ENCODE data around the gene TGFB1I1.
"Not testable (repeated sequence)": the region's sequence is repeated elsewhere in the genome, so short reads cannot be mapped to it uniquely, and the experiment has no call there.

TGFB1I1 gene

DNA sequence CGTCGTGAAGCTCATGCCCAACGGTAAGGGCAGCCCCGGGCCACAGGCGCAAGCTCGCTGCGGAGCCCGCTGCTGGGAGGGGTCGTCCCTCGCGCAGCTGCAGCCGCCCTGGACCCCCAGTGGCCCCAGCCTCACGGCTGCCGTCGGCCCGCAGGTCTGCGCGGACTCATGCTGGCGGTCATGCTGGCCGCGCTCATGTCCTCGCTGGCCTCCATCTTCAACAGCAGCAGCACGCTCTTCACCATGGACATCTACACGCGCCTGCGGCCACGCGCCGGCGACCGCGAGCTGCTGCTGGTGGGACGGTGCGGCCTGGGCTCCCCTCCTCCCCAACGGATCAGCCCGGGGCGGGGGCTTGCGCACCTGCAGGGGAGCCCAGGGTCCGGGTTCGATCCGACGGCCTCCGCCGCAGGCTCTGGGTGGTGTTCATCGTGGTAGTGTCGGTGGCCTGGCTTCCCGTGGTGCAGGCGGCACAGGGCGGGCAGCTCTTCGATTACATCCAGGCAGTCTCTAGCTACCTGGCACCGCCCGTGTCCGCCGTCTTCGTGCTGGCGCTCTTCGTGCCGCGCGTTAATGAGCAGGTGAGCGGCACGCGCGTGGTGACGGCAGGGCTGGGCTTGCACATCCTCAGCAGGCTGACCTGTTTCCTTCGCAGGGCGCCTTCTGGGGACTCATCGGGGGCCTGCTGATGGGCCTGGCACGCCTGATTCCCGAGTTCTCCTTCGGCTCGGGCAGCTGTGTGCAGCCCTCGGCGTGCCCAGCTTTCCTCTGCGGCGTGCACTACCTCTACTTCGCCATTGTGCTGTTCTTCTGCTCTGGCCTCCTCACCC lies 16.7 kb downstream of the TGFB1I1 start:
- no peak for DNase-seq

DNA sequence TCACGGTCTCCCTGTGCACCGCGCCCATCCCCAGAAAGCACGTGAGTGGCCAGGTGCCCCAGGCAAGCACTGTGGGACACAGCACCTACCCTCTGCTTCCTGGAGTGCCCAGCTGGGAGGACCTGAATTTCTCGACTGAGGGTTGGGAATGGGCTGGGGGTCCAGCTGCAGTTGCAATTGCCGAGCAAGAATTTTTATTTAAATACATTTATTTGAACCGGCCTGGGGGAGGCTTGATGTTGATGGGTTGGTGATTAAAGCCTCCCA lies 17.3 kb downstream of the TGFB1I1 start:
- DNase-seq: no peak

DNA sequence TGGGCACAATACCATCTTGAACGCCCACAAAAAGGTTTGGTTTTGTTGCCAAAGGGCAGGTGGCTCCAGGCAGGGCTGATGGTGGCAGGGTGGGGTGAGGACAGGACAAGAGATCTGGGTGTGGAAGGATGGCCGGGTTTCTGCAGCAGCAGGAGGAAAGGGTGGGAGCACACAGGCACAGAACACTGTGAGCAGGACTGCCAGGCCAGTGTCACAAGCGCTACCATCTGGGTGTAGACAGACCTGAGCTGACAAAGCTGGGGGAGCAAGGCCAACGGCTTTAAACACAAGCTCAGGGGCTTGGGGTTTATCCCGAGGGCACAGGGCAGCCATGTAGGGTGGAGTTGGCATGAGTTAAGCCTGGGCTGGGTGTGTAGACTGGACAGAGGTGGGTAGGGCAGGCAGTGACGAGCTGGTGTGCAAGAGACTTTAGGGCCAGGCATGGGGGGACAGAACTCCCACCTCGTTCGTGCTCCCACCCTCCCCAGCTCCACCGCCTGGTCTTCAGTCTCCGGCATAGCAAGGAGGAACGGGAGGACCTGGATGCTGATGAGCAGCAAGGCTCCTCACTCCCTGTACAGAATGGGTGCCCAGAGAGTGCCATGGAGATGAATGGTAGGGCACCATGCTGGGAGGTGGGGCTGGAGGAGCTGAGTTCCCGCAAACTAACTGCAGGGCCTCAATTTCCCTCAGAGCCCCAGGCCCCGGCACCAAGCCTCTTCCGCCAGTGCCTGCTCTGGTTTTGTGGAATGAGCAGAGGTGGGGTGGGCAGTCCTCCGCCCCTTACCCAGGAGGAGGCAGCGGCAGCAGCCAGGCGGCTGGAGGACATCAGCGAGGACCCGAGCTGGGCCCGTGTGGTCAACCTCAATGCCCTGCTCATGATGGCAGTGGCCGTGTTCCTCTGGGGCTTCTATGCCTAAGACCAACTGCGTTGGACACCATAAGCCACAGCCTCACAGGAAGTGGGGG lies 17.9 kb downstream of the TGFB1I1 start:
- no peak for DNase-seq

DNA sequence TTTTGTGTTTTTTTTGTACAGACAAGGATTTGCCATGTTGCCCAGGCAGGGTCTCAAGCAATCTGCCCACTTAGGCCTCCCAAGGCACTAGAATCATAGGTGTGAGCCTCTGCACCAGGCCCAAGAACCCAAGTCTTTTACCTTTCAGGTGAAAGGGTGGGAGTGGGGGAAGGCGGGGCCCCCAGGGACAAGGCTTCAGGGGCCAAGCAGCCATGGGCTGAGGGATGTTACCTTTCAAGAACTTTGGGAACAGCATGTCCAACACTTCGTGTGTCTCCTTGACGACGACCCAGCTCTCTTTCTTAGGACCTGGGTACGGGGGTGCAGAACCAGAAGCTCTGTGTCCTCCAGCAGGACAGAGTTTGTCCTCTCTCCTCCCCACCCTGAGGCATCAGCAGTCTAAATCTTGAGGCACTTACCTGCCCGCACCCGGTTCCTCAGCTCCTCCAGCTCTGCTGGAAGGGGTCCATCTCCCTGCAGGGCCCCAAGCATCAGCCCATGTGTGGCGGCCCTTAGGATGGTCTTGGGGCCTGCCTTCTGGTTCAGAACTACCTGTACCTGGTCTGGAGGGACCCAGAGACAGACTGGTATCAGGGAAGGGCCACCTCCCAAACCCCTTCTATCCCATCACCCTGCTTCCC lies 19.9 kb downstream of the TGFB1I1 start:
- no peak for DNase-seq

DNA sequence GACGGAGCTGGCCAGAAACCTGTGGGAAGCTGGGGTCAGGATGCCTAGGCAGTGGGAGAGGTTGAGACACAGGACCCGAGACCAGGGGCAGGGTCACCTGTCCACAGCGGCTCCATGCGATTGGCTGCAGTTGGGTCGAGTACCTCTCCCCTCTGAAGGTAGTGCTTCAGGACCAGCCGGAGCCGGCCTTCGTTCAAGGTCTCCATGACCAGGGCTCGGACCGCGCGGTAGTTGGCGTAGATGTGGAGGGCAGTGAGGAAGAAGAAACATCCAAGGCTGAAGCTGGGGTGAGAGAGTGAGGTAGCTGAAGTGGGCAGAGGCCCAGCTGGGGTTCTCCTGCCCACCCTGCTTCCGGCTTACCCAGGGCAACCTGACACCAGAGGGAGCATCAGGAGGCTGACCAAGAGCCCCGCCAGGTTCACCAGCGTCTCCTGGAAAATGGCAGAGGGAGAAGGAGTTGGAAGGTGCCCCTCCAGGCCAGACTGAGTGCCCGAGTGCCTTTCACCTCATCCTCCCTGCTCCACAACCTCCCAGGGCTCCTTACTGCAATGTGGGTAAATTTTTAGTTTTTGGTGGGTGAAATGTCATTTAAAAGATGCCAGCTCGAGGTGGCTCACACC lies 21.7 kb downstream of the TGFB1I1 start:
- no peak for DNase-seq

DNA sequence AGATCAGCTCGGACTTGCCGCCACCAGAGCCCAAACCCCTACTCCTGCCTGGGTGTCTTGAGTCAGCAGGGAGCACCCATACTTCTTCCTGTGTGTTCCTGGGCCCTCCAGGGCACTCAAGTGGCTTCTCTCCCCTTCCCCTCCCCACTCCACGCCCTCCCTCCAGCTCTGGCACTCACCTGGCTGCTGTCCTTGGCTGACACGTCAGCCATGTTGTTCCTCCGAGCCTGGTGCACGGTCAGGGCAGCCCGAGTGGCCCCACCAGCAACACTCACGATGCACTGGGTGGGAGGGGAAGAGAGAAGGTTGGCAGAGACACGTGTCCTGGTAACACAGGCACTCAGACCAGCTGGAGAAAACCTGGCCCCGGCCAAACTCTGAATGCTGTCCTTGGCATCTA lies 24.7 kb downstream of the TGFB1I1 start:
- DNase-seq: no peak

DNA sequence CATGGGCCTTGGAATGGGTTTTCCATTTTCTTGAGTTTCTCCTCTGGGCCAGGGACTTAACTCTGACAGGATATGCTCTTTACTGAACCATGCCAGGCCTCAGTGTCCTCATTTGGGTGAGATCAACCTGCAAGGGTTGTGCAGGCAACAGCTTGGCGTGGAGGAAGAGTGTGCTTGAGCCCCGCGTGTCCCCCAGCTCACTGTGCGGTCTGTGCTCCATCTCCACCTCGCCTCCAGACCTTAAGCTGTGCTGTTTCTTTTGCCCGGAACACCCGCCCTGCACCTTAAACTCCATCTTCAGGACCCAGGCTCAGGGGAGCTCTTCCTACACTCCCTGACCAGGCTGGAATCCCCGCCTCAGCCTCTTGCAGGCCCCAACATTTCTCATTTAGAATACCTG lies 26.5 kb downstream of the TGFB1I1 start:
- no peak for DNase-seq

DNA sequence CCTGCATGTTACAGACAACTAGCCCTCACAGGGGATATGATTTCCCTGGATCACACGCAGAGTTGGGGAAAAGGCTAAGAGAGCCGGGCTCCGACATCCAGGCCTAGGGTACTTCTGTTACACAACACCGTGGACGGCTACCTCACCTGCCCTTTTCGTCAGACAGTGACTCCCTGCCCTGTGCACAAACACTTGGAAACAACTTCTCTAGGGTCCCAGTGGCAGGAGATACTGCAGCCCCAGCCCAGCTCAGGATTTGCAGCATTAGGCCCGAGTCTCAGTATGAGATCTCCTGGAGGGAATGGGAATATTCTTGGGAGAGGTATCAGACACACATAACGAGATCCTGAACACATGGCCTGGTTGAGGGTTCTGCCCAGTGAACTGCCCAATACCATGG lies 28.0 kb downstream of the TGFB1I1 start:
- DNase-seq: no peak

DNA sequence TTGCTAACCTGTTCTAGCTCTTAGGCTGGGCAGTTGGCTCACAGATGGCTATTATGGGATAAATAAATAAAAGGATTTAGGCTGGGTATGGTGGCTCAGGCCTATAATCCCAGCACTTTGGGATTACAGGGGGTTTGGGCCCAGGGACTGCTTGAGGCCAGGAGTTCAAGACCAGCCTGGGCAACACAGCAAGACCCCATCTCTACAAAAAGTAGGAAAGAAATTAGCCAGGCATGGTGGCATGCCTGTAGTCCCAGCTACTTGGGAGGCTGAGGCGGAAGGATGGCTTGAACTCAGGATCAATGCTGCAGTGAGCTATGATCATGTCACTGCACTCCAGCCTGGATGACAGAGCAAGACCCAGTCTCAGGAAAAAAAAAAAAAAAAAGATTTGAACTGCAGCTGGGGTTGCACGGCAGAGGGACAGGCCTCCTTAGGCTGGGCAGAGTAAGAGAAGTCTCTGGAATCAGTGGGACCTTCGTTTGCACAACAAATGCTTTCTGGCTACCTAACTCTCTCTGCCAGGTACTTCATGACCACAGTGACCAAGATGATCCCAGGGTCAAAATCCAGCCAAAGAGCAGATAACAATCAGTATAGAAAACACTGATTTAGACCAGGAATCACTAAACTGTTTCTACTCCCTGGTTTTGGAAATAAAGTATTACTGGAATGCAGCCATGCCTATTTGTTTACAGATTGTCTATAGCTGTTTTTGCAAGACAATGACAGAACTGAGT lies 29.4 kb downstream of the TGFB1I1 start:
- DNase-seq: no peak

DNA sequence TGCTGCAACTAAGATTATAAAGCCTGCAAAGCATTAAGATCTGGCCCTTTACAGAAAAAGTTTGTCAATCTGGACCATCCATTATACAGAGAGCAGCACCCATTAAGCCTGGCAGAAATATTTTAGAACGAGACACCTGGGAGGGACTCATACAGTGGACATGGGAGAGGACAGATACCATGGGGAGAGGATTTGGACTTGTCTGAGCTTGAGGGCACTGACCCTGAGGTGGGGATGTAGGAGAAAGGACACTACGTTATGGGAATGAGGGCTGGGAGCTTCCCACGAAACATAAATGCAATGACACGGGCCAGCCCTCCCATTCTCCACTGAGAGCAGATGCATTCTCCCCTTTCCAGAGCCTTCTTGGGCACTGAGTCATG lies 30.0 kb downstream of the TGFB1I1 start:
- DNase-seq: no peak

DNA sequence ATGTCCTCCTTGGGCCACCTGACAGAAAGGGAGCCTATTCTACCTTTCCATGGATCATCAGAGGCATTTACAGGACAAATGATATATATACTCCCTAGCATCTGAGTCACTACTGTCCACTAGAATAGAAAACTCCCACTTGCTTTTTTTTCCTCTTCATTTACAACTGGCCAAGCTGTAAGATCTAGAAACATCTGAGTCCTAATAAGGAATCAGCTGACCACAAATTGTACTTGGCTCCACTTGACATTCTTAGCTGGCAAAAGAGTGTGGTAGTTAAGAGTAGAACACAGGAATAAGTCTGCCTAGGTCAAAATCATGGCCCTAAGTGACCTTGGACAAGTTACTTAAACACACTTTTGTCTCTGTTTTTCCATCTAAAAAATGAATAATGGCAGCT lies 31.0 kb downstream of the TGFB1I1 start:
- no peak for DNase-seq

DNA sequence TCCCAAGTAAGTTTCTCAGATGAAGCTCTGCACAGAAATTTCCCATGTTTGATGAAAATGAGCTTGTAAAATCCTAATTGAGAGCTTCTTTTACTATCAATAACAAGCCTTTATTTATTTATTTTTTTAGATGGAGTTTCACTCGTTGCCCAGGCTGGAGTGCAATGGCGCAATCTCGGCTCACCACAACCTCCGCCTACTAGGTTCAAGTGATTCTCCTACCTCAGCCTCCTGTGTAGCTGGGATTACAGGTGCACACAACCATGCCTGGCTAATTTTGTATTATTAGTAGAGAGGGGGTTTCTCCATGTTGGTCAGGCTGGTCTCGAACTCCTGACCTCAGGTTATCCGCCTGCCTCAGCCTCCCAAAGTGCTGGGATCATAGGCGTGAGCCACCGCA lies 31.6 kb downstream of the TGFB1I1 start:
- DNase-seq: not testable (repeated sequence)

DNA sequence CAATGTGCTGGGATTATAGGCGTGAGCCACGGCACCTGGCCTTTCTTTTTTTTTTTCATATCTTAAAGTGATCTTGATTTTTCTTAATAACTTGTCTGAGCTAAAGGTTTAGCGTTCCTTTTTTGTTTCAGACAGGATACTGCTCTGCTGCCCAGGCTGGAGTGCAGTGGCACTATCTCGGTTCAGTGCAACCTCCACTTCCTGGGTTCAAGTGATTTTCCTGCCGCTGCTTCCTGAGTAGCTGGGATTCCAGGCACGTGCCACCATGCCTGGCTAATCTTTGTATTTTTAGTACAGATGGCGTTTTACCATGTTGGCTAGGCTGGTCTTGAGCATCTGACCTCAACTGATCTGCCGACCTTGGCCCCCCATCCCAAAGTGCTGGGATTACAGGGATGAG lies 32.2 kb downstream of the TGFB1I1 start:
- no peak for DNase-seq

DNA sequence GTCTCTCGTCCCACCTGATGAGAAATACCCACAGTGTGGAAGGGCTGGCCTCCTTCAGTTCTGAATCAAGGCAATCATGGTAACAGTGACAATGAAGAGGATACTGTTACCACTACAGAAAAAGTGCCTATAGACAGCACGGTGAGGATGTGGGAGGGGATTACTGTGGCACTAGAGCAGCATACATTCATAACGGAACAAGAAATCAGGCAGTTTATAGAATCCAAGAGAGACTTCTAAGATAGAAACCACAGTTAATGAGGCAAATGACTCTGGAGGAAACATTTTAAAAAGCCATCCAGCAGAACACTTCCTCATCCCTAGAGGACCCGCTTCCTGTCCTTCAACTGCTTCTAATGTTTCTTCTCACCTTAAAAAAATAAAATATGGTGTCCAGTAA lies 33.5 kb downstream of the TGFB1I1 start:
- no peak for DNase-seq

DNA sequence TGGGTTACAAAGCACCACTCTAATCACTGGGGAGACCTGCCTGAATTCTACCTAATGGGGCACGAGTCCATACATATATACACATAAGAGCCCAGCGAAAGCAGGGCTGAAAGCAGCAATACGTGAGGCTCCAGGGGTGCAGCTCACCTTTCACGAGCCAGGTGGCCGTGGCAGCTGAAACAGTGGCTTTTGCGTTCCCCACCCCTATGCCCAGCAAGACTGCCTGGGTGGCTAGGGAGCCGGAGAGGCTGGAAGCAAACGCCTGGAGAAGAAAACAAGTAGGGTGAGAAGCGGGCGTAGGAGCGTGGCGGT lies 35.6 kb downstream of the TGFB1I1 start:
- no peak for DNase-seq

DNA sequence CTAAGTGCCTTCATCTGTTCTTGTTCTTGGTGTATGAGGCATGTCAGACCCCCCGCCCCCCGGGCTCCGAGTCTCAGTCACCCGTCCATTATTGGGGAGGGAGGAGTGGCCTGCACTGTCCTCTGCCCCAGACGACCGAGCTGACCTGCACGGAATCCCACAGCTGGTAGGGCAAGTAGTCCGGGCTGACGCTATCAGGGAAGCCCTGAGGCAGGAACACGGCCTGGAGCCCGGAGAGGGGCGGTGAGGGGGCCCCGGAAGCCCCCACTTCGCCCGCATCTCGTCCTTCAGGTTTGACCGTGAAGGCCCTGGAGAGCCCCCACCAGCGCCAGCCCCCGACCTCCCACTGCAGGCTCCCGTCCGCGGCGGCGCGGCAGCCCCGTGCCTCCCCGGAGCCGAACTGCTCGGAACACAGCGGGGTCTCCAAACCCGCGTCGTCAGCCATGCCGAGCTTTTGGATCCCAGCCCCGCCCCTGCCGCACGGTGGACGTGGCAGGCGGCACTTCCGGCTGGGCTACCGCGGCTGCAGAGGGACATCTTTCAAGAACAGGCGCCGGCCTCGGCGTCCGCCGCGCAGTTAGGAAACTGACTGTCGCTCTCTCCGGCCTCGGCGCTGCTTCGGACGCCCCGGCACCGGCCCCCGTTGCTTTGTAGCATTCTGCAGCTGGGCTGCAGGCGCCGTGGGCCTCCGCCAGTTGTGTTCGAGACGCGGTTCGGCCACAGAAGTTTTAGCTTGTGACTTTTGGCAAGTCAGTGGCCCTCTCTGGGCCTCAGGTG lies 36.2 kb downstream of the TGFB1I1 start, which contains the start of gene RUSF1:
Gene RUSF1, minus strand, starts transcription at position 463 of the 777 bp plus-strand sequence. Its CDS starts 18 bp downstream, at position 445.
- DNase-seq: peak; percentile 95

DNA sequence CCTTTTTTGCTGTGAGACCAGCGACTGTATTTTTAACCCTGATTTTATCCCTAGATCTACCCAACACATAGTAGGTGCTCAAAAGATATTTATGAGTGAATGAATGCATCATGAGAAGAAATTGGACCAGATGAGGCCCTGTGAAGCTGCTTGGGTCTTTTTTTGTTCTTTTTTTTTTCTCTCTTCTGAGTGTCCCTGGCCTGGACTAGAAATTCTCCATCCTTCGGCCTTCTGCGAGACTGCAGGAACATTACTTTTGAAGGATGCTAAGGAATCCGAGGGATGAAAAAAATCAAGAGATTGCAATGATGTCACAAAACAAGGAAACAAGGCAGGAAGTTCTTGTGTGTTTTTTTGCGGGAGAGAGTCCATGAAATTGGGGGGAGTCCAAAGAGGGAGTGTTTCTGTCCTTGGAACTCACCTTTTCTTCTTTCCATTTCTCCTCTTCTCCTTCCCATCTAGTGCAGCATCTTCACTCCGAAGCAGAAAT lies 36.8 kb downstream of the TGFB1I1 start:
- no peak for DNase-seq

DNA sequence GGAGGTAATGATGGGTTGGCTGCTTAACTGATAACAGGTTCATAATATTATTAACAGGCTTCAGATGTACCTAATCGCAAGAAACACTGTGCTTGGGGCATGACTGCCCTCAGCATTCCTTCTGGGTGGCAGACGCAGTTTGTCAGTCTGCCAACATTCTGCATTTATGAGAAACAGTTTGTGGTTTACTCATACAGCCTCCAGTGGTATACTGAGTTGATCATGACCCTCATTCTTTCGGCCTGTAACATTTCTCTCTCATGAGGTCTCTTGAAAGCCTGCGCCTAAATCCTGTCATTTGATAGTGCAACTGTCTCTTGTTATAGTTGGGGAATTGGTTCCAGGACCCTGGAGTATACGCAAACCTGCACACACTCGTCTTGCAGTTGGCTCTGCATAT lies 41.2 kb downstream of the TGFB1I1 start:
- no peak for DNase-seq

DNA sequence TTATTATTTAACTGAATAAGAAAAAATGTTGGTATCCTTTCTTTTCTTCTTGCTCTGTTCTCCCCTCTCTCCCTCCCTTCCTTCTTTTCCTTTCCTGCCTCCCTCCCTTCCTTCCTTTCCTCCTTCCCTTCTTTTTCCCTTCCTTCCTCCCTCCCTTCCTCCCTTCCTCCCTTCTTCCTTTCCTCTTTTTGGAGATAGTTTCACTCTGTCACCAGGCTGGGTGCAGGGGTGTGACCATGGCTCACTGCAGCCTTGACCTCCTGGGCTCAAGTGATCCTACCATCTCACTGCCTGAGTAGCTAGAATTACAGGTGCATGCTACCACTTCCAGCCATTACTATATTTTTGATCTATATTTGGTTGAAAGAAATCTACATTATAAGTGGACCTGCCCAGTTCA lies 41.9 kb downstream of the TGFB1I1 start:
- DNase-seq: no peak

DNA sequence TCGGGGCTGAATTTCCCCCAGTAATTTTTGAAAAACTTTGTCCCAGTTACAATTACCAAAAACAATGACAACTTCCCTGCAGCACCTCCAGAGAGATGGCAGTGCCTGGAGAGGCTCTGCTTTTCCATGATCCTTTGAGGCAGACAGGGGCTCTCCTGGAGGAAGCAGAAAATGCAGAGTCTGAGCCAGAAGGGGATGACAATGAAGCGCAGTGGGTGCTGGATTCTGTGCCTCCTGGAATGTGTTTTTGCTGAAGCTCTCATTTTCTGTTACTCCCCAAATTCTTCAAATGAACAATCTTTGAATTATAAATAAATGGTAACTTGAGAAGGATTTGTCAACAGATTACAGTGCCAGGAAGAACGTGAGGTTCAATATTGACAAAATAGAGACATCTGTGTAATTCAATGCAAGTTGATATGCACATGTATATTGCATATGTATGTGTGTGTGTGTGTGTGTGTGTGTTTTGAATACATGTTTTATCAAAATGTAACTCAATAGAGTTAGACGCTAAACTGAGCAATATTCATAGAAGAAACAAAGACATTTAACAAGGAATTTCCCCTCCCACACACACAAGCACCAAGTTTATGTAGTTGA lies 45.9 kb downstream of the TGFB1I1 start:
- DNase-seq: no peak

DNA sequence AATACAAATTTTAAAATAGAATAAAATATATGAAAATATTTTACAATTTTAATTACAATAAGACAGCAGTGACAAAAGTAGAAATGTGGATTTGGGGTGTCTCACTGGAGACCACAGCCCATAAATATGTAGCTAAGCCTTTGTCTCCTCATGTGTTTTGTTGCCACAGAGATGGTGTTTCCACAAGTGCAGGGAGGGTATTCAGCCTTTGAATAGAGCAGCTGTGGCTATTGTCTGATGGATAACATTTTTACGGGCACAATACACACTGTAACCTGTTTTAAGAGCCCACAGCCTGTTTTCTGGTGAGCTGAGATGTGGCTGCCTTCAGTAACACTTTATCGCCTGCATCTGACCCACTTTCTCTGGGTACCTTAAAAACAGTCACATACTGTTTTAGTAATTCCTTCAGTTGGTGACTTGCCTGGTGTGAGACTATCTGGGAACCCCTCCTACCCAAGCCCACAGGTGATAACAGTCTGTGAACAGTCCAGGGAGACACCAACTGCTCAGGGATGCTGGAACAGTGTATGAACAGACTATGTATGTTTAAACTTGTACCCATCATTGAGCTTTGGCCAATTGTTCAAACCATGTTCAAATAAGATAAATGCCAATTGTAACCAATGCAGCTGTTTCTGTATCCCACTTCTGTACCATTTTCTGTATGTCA lies 47.9 kb downstream of the TGFB1I1 start:
- no peak for DNase-seq

Measured in islet precursor cell (in vitro differentiated cells).